H1 (cell line): ENCODE results near the gene CTDP1. TPM values are rescaled to one million over a fixed set of nuclear protein-coding genes. Genes with fewer than 3 reads are reported as not detected.

Source experiments
- CTCF ChIA-PET: fragments of 300-600 bp; sonication (Branson Sonifier 250); formaldehyde crosslinking; loops from one replicate; lab custom pipeline; 2021; ENCODE audit not compliant: partially characterized antibody; lab: Charles Lee
- POLR2A ChIA-PET: fragments of 300-600 bp; sonication (Branson Sonifier 250); formaldehyde crosslinking; loops from one replicate; lab custom pipeline; 2021; ENCODE audit warnings: inconsistent platforms; ENCODE audit not compliant: partially characterized antibody; lab: Charles Lee
- DNase-seq, 2 experiments: peaks; one replicate each; pipeline versions ENCODE4 v3.0.0 to v3.0.0-alpha.2; 2010 to 2022; ENCODE audit warnings: low spot score in 2 of 2, low read depth in 1 of 2, mixed read lengths in 1 of 2
- FAIRE-seq: peaks from 2 replicates; lab custom pipeline; 2011; peaks lifted over from hg19 to GRCh38; lab: Jason Lieb, UNC
- H2AFZ ChIP-seq: 2 replicates; pipeline ENCODE4 v1.8.1; 2012; ENCODE audit warnings: low read length, inconsistent platforms
- H2AK5ac ChIP-seq: 2 replicates; pipeline ENCODE4 v1.6.1; 2013; ENCODE audit warnings: low read depth, low read length
- H2BK120ac ChIP-seq: replicated peaks from 2 replicates; pipeline ENCODE3; 2013; ENCODE audit warnings: low read depth, low read length, inconsistent platforms
- H2BK12ac ChIP-seq: 2 replicates; pipeline ENCODE4 v1.6.1; 2013; ENCODE audit warnings: low read depth, low read length
- H2BK15ac ChIP-seq: 2 replicates; pipeline ENCODE4 v1.6.1; 2013; ENCODE audit warnings: low read length
- H2BK20ac ChIP-seq: 2 replicates; pipeline ENCODE4 v1.6.1; 2013; ENCODE audit warnings: low read length
- H2BK5ac ChIP-seq: 2 replicates; pipeline ENCODE4 v1.6.1; 2013; ENCODE audit warnings: low read depth, low read length
- H3K14ac ChIP-seq: 2 replicates; pipeline ENCODE4 v1.6.1; 2013; ENCODE audit warnings: inconsistent platforms; ENCODE audit not compliant: insufficient read length
- H3K18ac ChIP-seq: 2 replicates; pipeline ENCODE4 v1.6.1; 2013; ENCODE audit warnings: low read length; ENCODE audit errors: extremely low read depth
- H3K23ac ChIP-seq: 2 replicates; pipeline ENCODE4 v1.6.1; 2013; ENCODE audit warnings: inconsistent platforms; ENCODE audit not compliant: insufficient read length
- H3K23me2 ChIP-seq: 2 replicates; pipeline ENCODE4 v1.6.1; 2013; ENCODE audit warnings: low read depth, low read length
- H3K27ac ChIP-seq: 2 replicates; pipeline ENCODE4 v1.6.1; 2011; ENCODE audit warnings: low read depth, low read length, inconsistent platforms
- H3K27me3 ChIP-seq, 4 experiments: replicated peaks in 1 of 4; 1 replicate in 1 of 4; 2 replicates in 3 of 4; pipeline versions ENCODE4 v1.6.1 to v1.8.1; 2011 to 2013; ENCODE audit warnings: low read length in 3 of 4, mild to moderate bottlenecking in 3 of 4, inconsistent platforms in 2 of 4, mixed read lengths in 2 of 4, moderate library complexity in 1 of 4; ENCODE audit not compliant: control insufficient read depth in 3 of 4, insufficient read depth in 3 of 4; ENCODE audit errors: extremely low read depth in 1 of 4
- H3K36me3 ChIP-seq, 4 experiments: 2 replicates each; pipeline versions ENCODE4 v1.6.1 to v1.8.1; 2011 to 2013; ENCODE audit warnings: mild to moderate bottlenecking in 4 of 4, low read length in 3 of 4, moderate library complexity in 2 of 4, control low read depth in 1 of 4, inconsistent platforms in 1 of 4; ENCODE audit not compliant: insufficient read depth in 4 of 4, control insufficient read depth in 2 of 4
- H3K4ac ChIP-seq: replicated peaks from 2 replicates; pipeline ENCODE3; 2013; ENCODE audit warnings: low read length, low read depth, mixed read lengths, inconsistent platforms; ENCODE audit not compliant: insufficient read length
- H3K4me1 ChIP-seq, 4 experiments: replicated peaks in 1 of 4; 1 replicate in 1 of 4; 2 replicates in 3 of 4; pipeline versions ENCODE4 v1.6.1 to v1.8.1; 2011 to 2013; ENCODE audit warnings: low read length in 3 of 4, inconsistent platforms in 2 of 4, mixed read lengths in 1 of 4; ENCODE audit not compliant: insufficient read depth in 4 of 4, control insufficient read depth in 3 of 4
- H3K4me2 ChIP-seq, 2 experiments: 2 replicates each; pipeline versions ENCODE4 v1.6.1 to v1.8.1; 2011 to 2013; ENCODE audit warnings: low read depth in 2 of 2, low read length in 2 of 2, control low read depth in 1 of 2, inconsistent platforms in 1 of 2, mild to moderate bottlenecking in 1 of 2; ENCODE audit not compliant: insufficient read depth in 1 of 2
- H3K4me3 ChIP-seq, 4 experiments: fragments of 200-600, 300-600 bp in 1 of 4; sonication (generic), shearing (Covaris generic), sonication (Bioruptor Twin) in 1 of 4; 2 replicates each; pipeline versions ENCODE4 v1.5.1 to v1.8.1; 2011 to 2016; ENCODE audit warnings: low read length in 4 of 4, low read depth in 3 of 4, control low read depth in 2 of 4, inconsistent platforms in 2 of 4, mild to moderate bottlenecking in 2 of 4, mixed read lengths in 1 of 4, moderate library complexity in 1 of 4; ENCODE audit not compliant: insufficient read depth in 2 of 4; ENCODE audit errors: extremely low read depth in 1 of 4
- H3K56ac ChIP-seq: replicated peaks from 2 replicates; pipeline ENCODE3; 2013; ENCODE audit warnings: low read depth, mild to moderate bottlenecking, mixed read lengths, low read length, inconsistent platforms; ENCODE audit not compliant: insufficient read length
- H3K79me1 ChIP-seq: 2 replicates; pipeline ENCODE4 v1.6.1; 2013; ENCODE audit warnings: low read depth, low read length, control low read depth
- H3K79me2 ChIP-seq, 2 experiments: 2 replicates each; pipeline versions ENCODE4 v1.6.1 to v1.8.1; 2012 to 2013; ENCODE audit warnings: low read length in 2 of 2, mild to moderate bottlenecking in 2 of 2, inconsistent platforms in 1 of 2; ENCODE audit not compliant: insufficient read depth in 2 of 2, control insufficient read depth in 1 of 2
- H3K9ac ChIP-seq, 4 experiments: replicated peaks in 1 of 4; 1 replicate in 1 of 4; 2 replicates in 3 of 4; pipeline versions ENCODE4 v1.6.1 to v1.8.1; 2011 to 2013; ENCODE audit warnings: low read depth in 3 of 4, low read length in 3 of 4, control low read depth in 2 of 4, mild to moderate bottlenecking in 2 of 4, moderate library complexity in 2 of 4, inconsistent platforms in 1 of 4; ENCODE audit errors: extremely low read depth in 1 of 4
- H3K9me3 ChIP-seq, 2 experiments: 2 replicates each; pipeline versions ENCODE4 v1.6.1 to v1.8.1; 2012 to 2013; ENCODE audit warnings: mild to moderate bottlenecking in 2 of 2, moderate library complexity in 2 of 2, control low read depth in 1 of 2, inconsistent platforms in 1 of 2, low read depth in 1 of 2, low read length in 1 of 2, mixed read lengths in 1 of 2; ENCODE audit not compliant: insufficient read depth in 2 of 2
- H4K20me1 ChIP-seq, 2 experiments: replicated peaks in 1 of 2; 2 replicates each; pipeline versions ENCODE3 to v1.8.1; 2011 to 2013; ENCODE audit warnings: inconsistent platforms in 2 of 2, low read length in 2 of 2, mild to moderate bottlenecking in 1 of 2; ENCODE audit not compliant: insufficient read depth in 2 of 2, control insufficient read depth in 1 of 2
- H4K5ac ChIP-seq: 2 replicates; pipeline ENCODE4 v1.6.1; 2013; ENCODE audit warnings: low read length, low read depth, mixed read lengths, inconsistent platforms; ENCODE audit not compliant: insufficient read length
- H4K8ac ChIP-seq: 2 replicates; pipeline ENCODE4 v1.8.0; 2013; ENCODE audit warnings: mild to moderate bottlenecking, moderate library complexity, low read length, inconsistent platforms; ENCODE audit not compliant: insufficient read depth; ENCODE audit errors: extremely low read depth
- H4K91ac ChIP-seq: replicated peaks from 2 replicates; pipeline ENCODE3; 2013; ENCODE audit warnings: low read length, mixed read lengths, inconsistent platforms; ENCODE audit not compliant: insufficient read length
- CTBP2 ChIP-seq: IDR thresholded peaks from 2 replicates; pipeline ENCODE4 v1.7.0; 2011; ENCODE audit warnings: borderline replicate concordance, mild to moderate bottlenecking, moderate library complexity, mixed read lengths, low read length; ENCODE audit not compliant: insufficient read depth, insufficient read length
- GTF2F1 ChIP-seq: IDR thresholded peaks from 2 replicates; pipeline ENCODE4 v1.6.1; 2012; ENCODE audit warnings: low read depth, low read length, improper control_type of control experiment, borderline replicate concordance
- JUND ChIP-seq: IDR thresholded peaks from 2 replicates; pipeline ENCODE4 v1.6.1; 2011; ENCODE audit warnings: mild to moderate bottlenecking, improper control_type of control experiment, low read length
- RBBP5 ChIP-seq: IDR thresholded peaks from 2 replicates; pipeline ENCODE4 v1.7.1; 2012; ENCODE audit warnings: low read depth, mild to moderate bottlenecking, inconsistent platforms, low read length, moderate library complexity, borderline replicate concordance
- RNF2 ChIP-seq: fragments of 200-900, 300-1000 bp; sonication (generic); IDR thresholded peaks from 2 replicates; pipeline ENCODE4 v1.7.1; 2016; ENCODE audit warnings: borderline replicate concordance, low read depth, mild to moderate bottlenecking, antibody characterized with exemption, low read length; ENCODE audit not compliant: poor library complexity, severe bottlenecking; ENCODE audit errors: missing control alignments
- SIX5 ChIP-seq: IDR thresholded peaks from 2 replicates; pipeline ENCODE4 v1.6.1; 2011; ENCODE audit warnings: mild to moderate bottlenecking, low read depth, low read length
- SP1 ChIP-seq: IDR thresholded peaks from 2 replicates; pipeline ENCODE4 v1.6.1; 2011; ENCODE audit warnings: low read depth, low read length
- ZNF274 ChIP-seq: IDR thresholded peaks from 2 replicates; pipeline ENCODE4 v1.7.0; 2012; ENCODE audit warnings: low read length, borderline replicate concordance; ENCODE audit errors: extremely low read depth
- WGBS, 2 experiments: shearing (Covaris generic) in 1 of 2; methylation state at CpG; one replicate each; pipeline versions ENCODE4 v1.1.6 to v1.1.7; 2013 to 2015; ENCODE audit warnings: low lambda C conversion rate in 2 of 2, mixed read lengths in 2 of 2, inconsistent platforms in 1 of 2, low coverage in 1 of 2, missing lambda C conversion rate in 1 of 2; ENCODE audit not compliant: insufficient replicate concordance in 2 of 2, insufficient coverage in 1 of 2, insufficient read length in 1 of 2; ENCODE audit errors: extremely low coverage in 1 of 2, missing lambda C conversion rate in 1 of 2; 5-methylcytosine and 5-hydroxymethylcytosine counted together
- polyA plus RNA-seq, 7 experiments: library from polyadenylated mRNA; depleted of rRNA in 3 of 7; stranded (reverse) in 5 of 7; unstranded in 2 of 7; fragments of >200 nt in 5 of 7; fragments of 200-250 nt in 2 of 7; gene quantifications; 1 replicate in 5 of 7; 2 replicates in 1 of 7; 4 replicates in 1 of 7; pipeline versions ENCODE4 v1.2.1 to v1.2.3, GENCODE V29; 2011 to 2013; ENCODE audit warnings: missing spikeins in 2 of 7, mixed read lengths in 2 of 7
- total RNA-seq: library from RNA; stranded (reverse); fragmentation: NEBNext Ultra II Directional; extraction: Animal tissue kit (Norgen Biotek cat#: 25700); gene quantifications from 2 replicates; pipeline ENCODE4 v1.2.1, GENCODE V29; 2021
- TF ChIP-seq, protein P1 (sequence below), 3 experiments: IDR thresholded peaks; 1 replicate in 2 of 3; 2 replicates in 1 of 3; pipeline versions ENCODE4 v1.5.1 to v1.6.1; 2011; ENCODE audit warnings: low read length in 3 of 3, mild to moderate bottlenecking in 3 of 3, inconsistent platforms in 2 of 3, low read depth in 1 of 3, moderate library complexity in 1 of 3; ENCODE audit not compliant: insufficient read depth in 1 of 3; ENCODE audit errors: control extremely low read depth in 1 of 3

Gene CTDP1
- total and polyA plus RNA-seq, 2 of the 8 experiments (the other 6 are each of a cell fraction or from before 2014, with no cell fraction given), result 16.6 to 37.0 TPM

DNA sequence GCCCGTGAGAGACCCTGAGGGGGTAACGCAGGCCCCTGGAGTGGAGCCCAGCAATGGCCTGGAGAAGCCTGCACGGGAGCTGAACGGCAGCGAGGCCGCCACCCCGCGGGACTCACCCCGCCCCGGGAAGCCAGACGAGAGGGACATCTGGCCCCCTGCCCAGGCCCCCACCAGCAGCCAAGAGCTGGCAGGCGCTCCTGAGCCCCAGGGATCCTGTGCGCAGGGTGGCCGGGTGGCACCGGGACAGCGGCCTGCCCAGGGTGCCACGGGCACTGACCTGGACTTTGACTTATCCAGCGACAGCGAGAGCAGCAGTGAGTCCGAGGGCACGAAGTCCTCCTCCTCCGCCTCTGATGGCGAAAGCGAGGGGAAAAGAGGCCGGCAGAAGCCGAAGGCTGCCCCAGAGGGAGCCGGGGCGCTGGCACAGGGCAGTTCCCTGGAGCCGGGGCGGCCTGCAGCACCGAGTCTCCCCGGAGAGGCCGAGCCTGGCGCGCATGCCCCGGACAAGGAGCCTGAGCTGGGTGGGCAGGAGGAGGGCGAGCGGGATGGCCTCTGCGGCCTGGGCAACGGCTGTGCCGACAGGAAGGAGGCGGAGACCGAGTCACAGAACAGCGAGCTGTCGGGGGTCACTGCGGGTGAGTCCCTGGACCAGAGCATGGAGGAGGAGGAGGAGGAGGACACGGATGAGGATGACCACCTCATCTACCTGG, 35.1 kb downstream of the CTDP1 start:
- H3K79me1 ChIP-seq, result 0 out of 2 replicates have a peak, but pooled peaks cover 2% of the 10 kb centered on the region
- H3K79me2 ChIP-seq, result no peaks in the 10 kb centered on the region
- no peak overlapping the region for H2BK15ac ChIP-seq
- H3K18ac ChIP-seq, result no peak overlapping the region
- no peak overlapping the region for H2AFZ ChIP-seq
- no peak overlapping the region for H3K14ac ChIP-seq
- H4K8ac ChIP-seq, result no peak overlapping the region
- H4K5ac ChIP-seq, result no peak overlapping the region
- H2BK12ac ChIP-seq, result no peak overlapping the region
- WGBS, 2 experiments, result 91% methylated on average over 37 of the region's 47 CpGs; no CpG with 5 or more reads in 1 of the 2 experiments
- DNase-seq, result no peak
- no peaks in the 10 kb centered on the region for H3K4me1 ChIP-seq
- POLR2A ChIA-PET, result interaction anchor here (1.0 kb wide), 1 partner anchor 12 kb away, joined by 3 read pairs; no protein-coding TSS in a partner anchor
- CTCF ChIA-PET, result interaction anchor here (0.5 to 1.7 kb wide), 2 partner anchors 9 to 24 kb away, joined by 3 read pairs; no protein-coding TSS in a partner anchor
- no peak overlapping the region for H2BK120ac ChIP-seq
- H3K4me2 ChIP-seq, result no peak overlapping the region
- H2AK5ac ChIP-seq, result no peak overlapping the region
- no peak for FAIRE-seq
- H3K23me2 ChIP-seq, result no peaks in the 10 kb centered on the region
- H3K23ac ChIP-seq, result no peak overlapping the region
- no peak overlapping the region for H3K27ac ChIP-seq
- H3K9me3 ChIP-seq, result no peaks in the 10 kb centered on the region
- no peak overlapping the region for H3K4me3 ChIP-seq
- H3K56ac ChIP-seq, result no peak overlapping the region
- no peak overlapping the region for H4K91ac ChIP-seq
- H3K27me3 ChIP-seq, result no peaks in the 10 kb centered on the region
- peaks cover 2% of the 10 kb centered on the region in 2 experiments for H4K20me1 ChIP-seq
- peaks cover 2 to 42% (median 14%) of the 10 kb centered on the region in 4 experiments; a peak in 6 of 8 replicates for H3K36me3 ChIP-seq
- H3K9ac ChIP-seq, result no peak overlapping the region
- H3K4ac ChIP-seq, result no peak overlapping the region
- no peak overlapping the region for H2BK20ac ChIP-seq
- no peak overlapping the region for H2BK5ac ChIP-seq
- TF ChIP-seq JUND (no peak), ZNF274 (no peak), SP1 (no peak), SIX5 (no peak), RNF2 (no peak), GTF2F1 (no peak), CTBP2 (no peak), RBBP5 (no peak)
- TF ChIP-seq, protein P1, sequence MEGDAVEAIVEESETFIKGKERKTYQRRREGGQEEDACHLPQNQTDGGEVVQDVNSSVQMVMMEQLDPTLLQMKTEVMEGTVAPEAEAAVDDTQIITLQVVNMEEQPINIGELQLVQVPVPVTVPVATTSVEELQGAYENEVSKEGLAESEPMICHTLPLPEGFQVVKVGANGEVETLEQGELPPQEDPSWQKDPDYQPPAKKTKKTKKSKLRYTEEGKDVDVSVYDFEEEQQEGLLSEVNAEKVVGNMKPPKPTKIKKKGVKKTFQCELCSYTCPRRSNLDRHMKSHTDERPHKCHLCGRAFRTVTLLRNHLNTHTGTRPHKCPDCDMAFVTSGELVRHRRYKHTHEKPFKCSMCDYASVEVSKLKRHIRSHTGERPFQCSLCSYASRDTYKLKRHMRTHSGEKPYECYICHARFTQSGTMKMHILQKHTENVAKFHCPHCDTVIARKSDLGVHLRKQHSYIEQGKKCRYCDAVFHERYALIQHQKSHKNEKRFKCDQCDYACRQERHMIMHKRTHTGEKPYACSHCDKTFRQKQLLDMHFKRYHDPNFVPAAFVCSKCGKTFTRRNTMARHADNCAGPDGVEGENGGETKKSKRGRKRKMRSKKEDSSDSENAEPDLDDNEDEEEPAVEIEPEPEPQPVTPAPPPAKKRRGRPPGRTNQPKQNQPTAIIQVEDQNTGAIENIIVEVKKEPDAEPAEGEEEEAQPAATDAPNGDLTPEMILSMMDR (IDR thresholded peaks at IDR 0.05; ENCODE audit: control extremely low read depth in 1 of 3, insufficient read depth in 1 of 3, low read depth in 1 of 3, low read length in 3 of 3), result no peak
